Measurements from ENCODE around the gene PVALEF. TPM values are rescaled to one million over a fixed set of nuclear protein-coding genes. Genes with fewer than 3 reads are reported as not detected.

The PVALEF gene
- total RNA-seq, 2 donors from 2014 or later = not detected

DNA sequence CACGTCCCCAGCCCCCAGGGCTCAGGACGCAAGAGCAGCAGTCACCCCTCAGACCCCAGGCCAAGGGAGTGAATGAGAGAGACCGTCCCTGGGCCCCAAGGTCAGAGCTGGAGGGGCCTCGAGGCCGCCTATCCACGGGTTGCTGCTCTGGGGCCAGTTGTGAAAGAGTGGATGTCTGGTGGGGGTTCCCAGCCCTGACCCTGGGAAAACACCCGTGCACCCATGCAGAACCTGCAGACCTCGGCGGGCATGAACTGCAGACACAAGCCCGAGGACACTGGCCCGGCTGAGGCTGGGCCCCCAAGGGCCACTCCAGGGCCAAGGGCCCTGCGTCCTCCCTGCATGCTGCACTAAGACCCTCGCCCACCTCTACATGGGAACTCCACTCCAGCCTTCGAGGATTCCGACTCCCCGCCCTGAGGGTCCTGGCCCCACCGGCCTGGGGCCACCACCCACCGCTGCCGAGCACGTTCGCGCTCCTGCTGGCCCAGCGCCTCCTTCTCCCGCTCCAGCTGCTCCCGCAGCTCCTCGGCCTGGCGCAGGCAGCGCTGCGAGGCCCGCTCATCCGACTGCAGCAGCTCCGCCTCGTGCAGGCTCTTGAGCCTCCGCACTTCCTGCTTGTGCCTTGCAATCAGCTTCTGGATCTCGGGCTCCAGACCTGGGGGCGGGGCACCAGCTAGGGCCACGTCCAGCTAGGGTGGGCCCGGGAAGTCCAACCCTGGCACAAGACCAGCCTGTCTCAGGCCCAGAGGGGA lies 28.3 kb downstream of the PVALEF start:
- intact Hi-C loops (cut with DNase I) = no loop called here
- DNase-seq (ENCODE audit: low spot score) = no peak
- Histone ChIP-seq H3K27me3 (replicated peaks; ENCODE audit: insufficient read depth) (no peaks in the 10 kb centered on the region), H3K36me3 (no peaks in the 10 kb centered on the region), H3K27ac (no peak overlapping the region), H3K4me3 (no peak overlapping the region), H3K9me3 (no peaks in the 10 kb centered on the region), H3K4me1 (replicated peaks) (no peaks in the 10 kb centered on the region)
- TF ChIP-seq POLR2AphosphoS5 (IDR thresholded peaks at IDR 0.05) = no peak
- TF ChIP-seq, protein P1, sequence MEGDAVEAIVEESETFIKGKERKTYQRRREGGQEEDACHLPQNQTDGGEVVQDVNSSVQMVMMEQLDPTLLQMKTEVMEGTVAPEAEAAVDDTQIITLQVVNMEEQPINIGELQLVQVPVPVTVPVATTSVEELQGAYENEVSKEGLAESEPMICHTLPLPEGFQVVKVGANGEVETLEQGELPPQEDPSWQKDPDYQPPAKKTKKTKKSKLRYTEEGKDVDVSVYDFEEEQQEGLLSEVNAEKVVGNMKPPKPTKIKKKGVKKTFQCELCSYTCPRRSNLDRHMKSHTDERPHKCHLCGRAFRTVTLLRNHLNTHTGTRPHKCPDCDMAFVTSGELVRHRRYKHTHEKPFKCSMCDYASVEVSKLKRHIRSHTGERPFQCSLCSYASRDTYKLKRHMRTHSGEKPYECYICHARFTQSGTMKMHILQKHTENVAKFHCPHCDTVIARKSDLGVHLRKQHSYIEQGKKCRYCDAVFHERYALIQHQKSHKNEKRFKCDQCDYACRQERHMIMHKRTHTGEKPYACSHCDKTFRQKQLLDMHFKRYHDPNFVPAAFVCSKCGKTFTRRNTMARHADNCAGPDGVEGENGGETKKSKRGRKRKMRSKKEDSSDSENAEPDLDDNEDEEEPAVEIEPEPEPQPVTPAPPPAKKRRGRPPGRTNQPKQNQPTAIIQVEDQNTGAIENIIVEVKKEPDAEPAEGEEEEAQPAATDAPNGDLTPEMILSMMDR (IDR thresholded peaks at IDR 0.05) = no peak
- no peak for TF ChIP-seq POLR2A (IDR thresholded peaks at IDR 0.05)
- WGBS = 87% methylated on average over 33 of the region's 38 CpGs

DNA sequence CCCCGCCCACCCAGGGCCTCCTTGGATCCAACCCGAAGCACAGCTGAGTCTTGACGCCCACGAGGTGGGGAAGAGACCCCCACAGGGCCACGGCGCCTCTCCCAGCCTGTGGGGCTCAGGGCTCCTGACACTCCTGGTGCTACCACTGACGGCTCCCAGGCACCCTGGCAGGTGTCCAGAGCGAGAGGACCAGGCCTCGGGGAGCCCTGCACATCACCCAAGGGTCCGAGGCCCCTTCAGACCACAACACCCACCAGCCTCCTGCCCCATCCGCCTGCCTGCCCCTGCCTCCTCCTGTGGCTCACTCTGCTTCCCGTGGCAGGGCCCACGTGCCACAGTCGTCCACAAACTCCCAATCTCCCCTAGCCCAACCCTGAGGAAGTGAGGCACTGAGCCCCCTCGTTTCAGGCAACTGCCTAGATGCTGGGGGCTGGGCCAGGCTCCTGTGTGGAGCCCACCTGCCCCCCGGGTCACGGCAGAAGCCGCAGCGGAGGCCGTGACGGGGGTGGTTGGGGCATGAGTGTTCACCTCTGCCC lies 29.0 kb downstream of the PVALEF start:
- Histone ChIP-seq H3K4me1 (replicated peaks) (no peaks in the 10 kb centered on the region), H3K27ac (no peak overlapping the region), H3K27me3 (replicated peaks; ENCODE audit: insufficient read depth) (no peaks in the 10 kb centered on the region), H3K36me3 (no peaks in the 10 kb centered on the region), H3K9me3 (no peaks in the 10 kb centered on the region), H3K4me3 (no peak overlapping the region)
- 91% methylated on average over 16 of the region's 21 CpGs for WGBS
- DNase-seq (ENCODE audit: low spot score) = no peak
- TF ChIP-seq POLR2A (IDR thresholded peaks at IDR 0.05) = no peak
- TF ChIP-seq, protein P1 (IDR thresholded peaks at IDR 0.05) = no peak
- no peak for TF ChIP-seq POLR2AphosphoS5 (IDR thresholded peaks at IDR 0.05)
- intact Hi-C loops (cut with DNase I) = no loop called here

DNA sequence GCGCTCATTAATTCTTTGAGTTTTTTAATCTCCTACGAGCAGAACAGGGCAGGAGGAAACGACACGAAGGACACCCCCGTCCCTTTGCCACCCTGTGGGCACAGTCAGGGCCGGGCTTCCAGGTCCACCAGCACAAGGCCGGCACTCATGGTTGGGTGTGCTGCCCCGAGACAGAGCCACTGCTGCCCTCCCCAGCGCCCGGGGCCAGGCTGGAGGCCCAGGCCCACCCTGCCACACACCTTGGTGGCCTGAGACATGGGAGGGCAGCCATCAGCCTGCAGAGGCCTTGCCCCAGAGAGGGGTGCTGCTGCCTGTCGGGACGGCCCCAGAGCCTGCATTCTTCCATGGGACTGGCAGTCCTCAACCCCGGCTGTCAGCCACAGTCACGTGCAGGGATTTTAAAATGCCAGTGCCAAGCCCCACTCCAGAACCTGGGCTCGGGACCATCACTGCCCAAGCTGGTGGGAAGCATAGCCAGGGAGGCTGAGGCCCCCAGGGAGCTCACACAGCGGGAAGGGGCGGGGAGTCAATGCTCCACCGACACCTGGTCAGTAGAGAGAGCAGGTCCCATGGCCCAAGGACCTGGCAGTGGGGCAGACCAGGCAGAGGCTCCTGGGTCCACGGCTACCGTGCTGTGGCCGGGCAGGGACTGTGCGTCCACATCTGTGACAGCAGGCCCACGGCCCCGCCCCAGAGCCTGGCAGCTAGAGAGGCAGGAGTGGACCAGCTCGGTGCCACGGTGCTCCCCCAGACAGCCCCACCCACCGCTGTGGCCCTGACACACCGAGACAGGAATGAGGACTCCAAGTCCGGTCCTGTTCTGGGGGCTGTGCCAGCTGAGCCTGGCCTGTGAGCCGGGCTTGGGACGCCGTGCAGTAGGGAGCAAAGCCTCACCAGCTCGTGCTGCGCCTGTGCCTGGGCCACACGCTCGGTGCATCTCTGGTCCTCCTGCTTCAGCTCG lies 29.9 kb downstream of the PVALEF start:
- Histone ChIP-seq H3K27ac (no peak overlapping the region), H3K9me3 (no peaks in the 10 kb centered on the region), H3K4me3 (no peak overlapping the region), H3K4me1 (replicated peaks) (no peaks in the 10 kb centered on the region), H3K27me3 (replicated peaks; ENCODE audit: insufficient read depth) (no peaks in the 10 kb centered on the region), H3K36me3 (no peaks in the 10 kb centered on the region)
- 86% methylated on average over 31 of the region's 37 CpGs for WGBS
- intact Hi-C loops (cut with DNase I) = no loop called here
- no peak for DNase-seq (ENCODE audit: low spot score)
- TF ChIP-seq POLR2AphosphoS5 (IDR thresholded peaks at IDR 0.05) = no peak
- TF ChIP-seq, protein P1 (IDR thresholded peaks at IDR 0.05) = no peak
- TF ChIP-seq POLR2A (IDR thresholded peaks at IDR 0.05) = no peak

DNA sequence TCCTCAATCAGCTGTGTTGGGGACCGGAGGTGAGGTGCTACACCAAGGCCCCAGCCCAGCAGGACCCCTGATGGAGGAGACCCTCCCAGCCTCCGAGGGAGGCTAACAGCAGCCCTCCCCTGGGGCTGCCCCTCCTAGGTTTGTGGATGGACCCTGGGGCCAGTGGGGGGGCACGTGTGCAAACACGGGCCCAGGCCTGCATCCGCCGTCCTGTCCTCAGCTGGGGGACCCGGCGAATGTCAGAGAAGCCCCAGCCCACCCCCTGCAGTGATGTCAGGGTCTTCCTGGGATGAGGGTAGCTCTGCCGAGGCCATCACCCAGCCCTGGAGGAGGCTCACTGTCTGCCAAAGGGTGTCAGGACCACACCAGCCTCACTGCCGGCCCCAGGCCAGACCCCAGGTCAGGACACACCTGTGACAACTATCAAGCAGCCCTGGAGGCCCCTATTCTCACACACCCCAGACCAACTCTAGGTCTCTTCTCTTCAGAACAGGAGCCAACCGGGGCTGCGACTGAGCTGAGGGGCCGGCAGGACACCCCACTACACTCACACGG lies 30.7 kb downstream of the PVALEF start:
- WGBS = 88% methylated on average over 14 of the region's 14 CpGs
- no peaks in the 10 kb centered on the region for H3K9me3 ChIP-seq
- intact Hi-C loops (cut with DNase I) = no loop called here
- H3K27me3 ChIP-seq (replicated peaks; ENCODE audit: insufficient read depth) = no peaks in the 10 kb centered on the region
- no peak for DNase-seq (ENCODE audit: low spot score)
- no peak for TF ChIP-seq POLR2AphosphoS5 (IDR thresholded peaks at IDR 0.05)
- TF ChIP-seq, protein P1 (IDR thresholded peaks at IDR 0.05) = no peak
- no peak for TF ChIP-seq POLR2A (IDR thresholded peaks at IDR 0.05)
- no peaks in the 10 kb centered on the region for H3K36me3 ChIP-seq
- H3K4me1 ChIP-seq (replicated peaks) = no peaks in the 10 kb centered on the region
- H3K27ac ChIP-seq = no peak overlapping the region
- H3K4me3 ChIP-seq = no peak overlapping the region

Measured in prostate gland (tissue), 2 donors.